ENCODE results near the gene NHLH1.

Gene NHLH1

DNA sequence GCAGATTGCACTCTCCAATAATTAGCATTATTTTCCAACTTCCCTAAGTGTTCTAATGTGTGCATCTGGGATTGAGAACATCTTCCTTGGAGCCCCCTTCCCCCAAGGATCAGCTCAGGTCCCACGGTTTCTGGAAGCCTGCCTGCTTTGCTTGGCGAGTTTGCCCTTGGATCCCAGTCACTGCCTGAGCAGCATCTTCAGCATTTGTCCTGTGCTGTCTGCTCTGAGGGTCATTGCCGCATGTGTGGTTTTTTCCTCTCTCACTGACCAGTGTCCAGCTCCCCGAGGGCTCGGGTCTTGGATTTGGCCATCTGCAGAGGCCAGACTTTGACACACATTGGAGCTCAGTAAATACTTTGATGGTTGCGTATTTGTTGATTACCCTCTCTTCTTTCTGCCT is 51.6 kb downstream of the NHLH1 start:
- no peak overlapping the region for H2AFZ ChIP-seq (ENCODE audit: low read depth, low read length, severe bottlenecking)
- no peaks in the 10 kb centered on the region for H3K9me2 ChIP-seq (replicated peaks; ENCODE audit: insufficient read depth, low read length)
- TF ChIP-seq CTCF (IDR thresholded peaks at IDR 0.05; ENCODE audit: insufficient read depth, low read length, poor library complexity, severe bottlenecking) (no peak), EZH2phosphoT487 (conservative IDR thresholded peaks at IDR 0.05; ENCODE audit: low read length) (no peak)
- H3K36me3 ChIP-seq (ENCODE audit: low read length): no peaks in the 10 kb centered on the region
- H3K27me3 ChIP-seq (ENCODE audit: low read length): no peaks in the 10 kb centered on the region
- no peaks in the 10 kb centered on the region for H4K20me1 ChIP-seq (ENCODE audit: low read depth, low read length)
- H3K79me2 ChIP-seq (ENCODE audit: insufficient read depth, low read length): no peaks in the 10 kb centered on the region
- H3K4me3 ChIP-seq (ENCODE audit: insufficient read depth, low read length, poor library complexity, severe bottlenecking): no peak overlapping the region
- no peaks in the 10 kb centered on the region for H3K9me3 ChIP-seq (ENCODE audit: insufficient read depth, low read length)
- H3K27ac ChIP-seq (ENCODE audit: low read depth, low read length): no peak overlapping the region
- H3K9ac ChIP-seq (ENCODE audit: low read length): no peak overlapping the region
- no peaks in the 10 kb centered on the region for H3F3A ChIP-seq (ENCODE audit: insufficient read depth)
- no peak overlapping the region for H3K4me2 ChIP-seq (ENCODE audit: low read depth, low read length, poor library complexity, severe bottlenecking)

- Histone ChIP-seq H3K4me3 (ENCODE audit: insufficient read depth, low read length, poor library complexity, severe bottlenecking) (no peak overlapping the region), H3K9me2 (replicated peaks; ENCODE audit: insufficient read depth, low read length) (no peaks in the 10 kb centered on the region), H3K79me2 (ENCODE audit: insufficient read depth, low read length) (no peaks in the 10 kb centered on the region), H3K27me3 (ENCODE audit: low read length) (no peaks in the 10 kb centered on the region), H3K9me3 (ENCODE audit: insufficient read depth, low read length) (no peaks in the 10 kb centered on the region), H2AFZ (ENCODE audit: low read depth, low read length, severe bottlenecking) (no peak overlapping the region), H3K4me2 (ENCODE audit: low read depth, low read length, poor library complexity, severe bottlenecking) (no peak overlapping the region), H4K20me1 (ENCODE audit: low read depth, low read length) (no peaks in the 10 kb centered on the region), H3K27ac (ENCODE audit: low read depth, low read length) (no peak overlapping the region), H3K36me3 (ENCODE audit: low read length) (no peaks in the 10 kb centered on the region), H3K9ac (ENCODE audit: low read length) (no peak overlapping the region), H3F3A (ENCODE audit: insufficient read depth) (no peaks in the 10 kb centered on the region)
- TF ChIP-seq EZH2phosphoT487 (conservative IDR thresholded peaks at IDR 0.05; ENCODE audit: low read length) (no peak), CTCF (IDR thresholded peaks at IDR 0.05; ENCODE audit: insufficient read depth, low read length, poor library complexity, severe bottlenecking) (no peak)
Measured at GRCh38 chr1:160419150-160419837, 52.4 kb downstream of the NHLH1 start.

DNA sequence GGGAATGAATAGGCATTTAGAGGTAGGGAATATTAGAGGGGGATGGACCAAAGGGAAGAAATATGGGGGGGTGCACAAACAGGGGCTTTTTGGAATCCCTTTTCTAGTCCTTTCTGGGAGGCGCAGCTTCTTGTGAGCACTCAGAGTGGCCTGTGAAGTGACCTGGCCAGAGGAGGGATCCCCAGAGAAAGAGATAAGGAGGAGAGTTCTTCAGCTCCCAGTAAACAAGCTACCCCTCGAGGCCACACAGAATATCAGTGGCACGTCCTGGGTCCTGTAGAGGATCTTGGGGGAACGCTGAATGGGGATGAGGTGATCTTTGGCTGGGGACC is 52.9 kb downstream of the NHLH1 start:
- no peaks in the 10 kb centered on the region for H4K20me1 ChIP-seq (ENCODE audit: low read depth, low read length)
- no peak overlapping the region for H3K27ac ChIP-seq (ENCODE audit: low read depth, low read length)
- H3K27me3 ChIP-seq (ENCODE audit: low read length): no peaks in the 10 kb centered on the region
- no peaks in the 10 kb centered on the region for H3F3A ChIP-seq (ENCODE audit: insufficient read depth)
- H3K9ac ChIP-seq (ENCODE audit: low read length): no peak overlapping the region
- no peaks in the 10 kb centered on the region for H3K36me3 ChIP-seq (ENCODE audit: low read length)
- no peaks in the 10 kb centered on the region for H3K9me3 ChIP-seq (ENCODE audit: insufficient read depth, low read length)
- no peaks in the 10 kb centered on the region for H3K79me2 ChIP-seq (ENCODE audit: insufficient read depth, low read length)
- no peak overlapping the region for H3K4me2 ChIP-seq (ENCODE audit: low read depth, low read length, poor library complexity, severe bottlenecking)
- no peaks in the 10 kb centered on the region for H3K9me2 ChIP-seq (replicated peaks; ENCODE audit: insufficient read depth, low read length)
- H3K4me3 ChIP-seq (ENCODE audit: insufficient read depth, low read length, poor library complexity, severe bottlenecking): no peak overlapping the region
- no peak for TF ChIP-seq EZH2phosphoT487 (conservative IDR thresholded peaks at IDR 0.05; ENCODE audit: low read length)
- TF ChIP-seq CTCF (IDR thresholded peaks at IDR 0.05; ENCODE audit: insufficient read depth, low read length, poor library complexity, severe bottlenecking): no peak
- H2AFZ ChIP-seq (ENCODE audit: low read depth, low read length, severe bottlenecking): no peak overlapping the region

All from SU-DHL-6 (cell line).